Small intestine (tissue), 7 donors: ENCODE measurements around the gene SFRP4. TPM values are rescaled to one million over a fixed set of nuclear protein-coding genes. Genes with fewer than 3 reads are reported as not detected.

ENCODE experiments used
- DNase-seq, 2 donors: peaks; one replicate each; pipeline versions ENCODE4 v3.0.0 to v3.0.0-alpha.2; 2013
- FAIRE-seq: peaks from 2 replicates; lab custom pipeline; 2012; peaks lifted over from hg19 to GRCh38; lab: Jason Lieb, UNC
- H3K27ac ChIP-seq, 3 donors: one replicate each; pipeline ENCODE4 v1.5.1; 2013; ENCODE audit warnings: low read length in 2 of 3, mild to moderate bottlenecking in 2 of 3, control low read depth in 1 of 3, inconsistent platforms in 1 of 3, low read depth in 1 of 3, moderate library complexity in 1 of 3
- H3K27me3 ChIP-seq, 3 donors: one replicate each; pipeline ENCODE4 v1.6.1; 2013; ENCODE audit warnings: low read length in 3 of 3, inconsistent platforms in 1 of 3; ENCODE audit not compliant: control insufficient read depth in 3 of 3, insufficient read depth in 3 of 3
- H3K36me3 ChIP-seq, 3 donors: one replicate each; pipeline ENCODE4 v1.6.1; 2013; ENCODE audit warnings: low read length in 3 of 3, inconsistent platforms in 1 of 3, low read depth in 1 of 3, mild to moderate bottlenecking in 1 of 3, moderate library complexity in 1 of 3; ENCODE audit not compliant: control insufficient read depth in 3 of 3, insufficient read depth in 2 of 3
- H3K4me1 ChIP-seq, 3 donors: one replicate each; pipeline ENCODE4 v1.6.1; 2013; ENCODE audit warnings: low read length in 2 of 3, inconsistent platforms in 1 of 3, low read depth in 1 of 3, mild to moderate bottlenecking in 1 of 3, moderate library complexity in 1 of 3; ENCODE audit not compliant: control insufficient read depth in 3 of 3, insufficient read depth in 2 of 3
- H3K4me3 ChIP-seq, 3 donors: one replicate each; pipeline ENCODE4 v1.5.1; 2013; ENCODE audit warnings: low read length in 3 of 3, control low read depth in 1 of 3, inconsistent platforms in 1 of 3, low read depth in 1 of 3, mild to moderate bottlenecking in 1 of 3, moderate library complexity in 1 of 3
- H3K9me3 ChIP-seq, 2 donors: one replicate each; pipeline ENCODE4 v1.6.1; 2013; ENCODE audit warnings: low read depth in 1 of 2, low read length in 1 of 2; ENCODE audit not compliant: control insufficient read depth in 2 of 2, insufficient read depth in 1 of 2
- WGBS, 3 donors: extraction: QIAGEN DNeasy Blood & Tissue Kit; methylation state at CpG; one replicate each; pipeline ENCODE4 v1.1.7; 2013; 5-methylcytosine and 5-hydroxymethylcytosine counted together
- polyA plus RNA-seq, 4 donors: library from polyadenylated mRNA; stranded (reverse) in 3 of 4; unstranded in 1 of 4; fragments of 200-250 nt in 3 of 4; fragments of 120-200 nt in 1 of 4; gene quantifications; one replicate each; pipeline versions ENCODE4 v1.2.1 to v1.2.3, GENCODE V29; 2013
- donor health status: healthy with polysubstance abuse.
- donor health status: control.
- donor health status: control.
- donor health status: Bipolar disorder and iron deficiency.
- donor health status: healthy.

Gene SFRP4
- polyA plus RNA-seq, 4 donors: 0.25 to 0.36 TPM; not detected in 2

GRCh38 chr7:37920849-37921805, 4.5 kb upstream of the SFRP4 start:
- Histone ChIP-seq H3K4me1 (peaks cover 0 to 6% (median 3%) of the 10 kb centered on the region in 3 donors), H3K27ac (peak overlapping the region; percentile 33 to 99 (median 88)), H3K9me3 (peaks cover 0 to 4% of the 10 kb centered on the region in 2 donors), H3K4me3 (peak overlapping the region; percentile 48 to 88 (median 53)), H3K36me3 (no peaks in the 10 kb centered on the region), H3K27me3 (peaks cover 0 to 45% (median 1%) of the 10 kb centered on the region in 3 donors)
- 0 to 1% (median 1%) methylated on average over 56 to 63 of the region's 63 CpGs for WGBS, 3 donors
- FAIRE-seq (no peak), DNase-seq (peak; percentile 67 to 69)

- H3K4me1 ChIP-seq: peaks cover 0 to 6% (median 3%) of the 10 kb centered on the region in 3 donors
- H3K27me3 ChIP-seq: peaks cover 0 to 48% (median 4%) of the 10 kb centered on the region in 3 donors
- no peaks in the 10 kb centered on the region for H3K9me3 ChIP-seq
- H3K4me3 ChIP-seq: peak within 1 kb of the TSS; percentile 48 to 88 (median 53)
- DNase-seq (peak in 1 of 2 donors; percentile 81), FAIRE-seq (no peak)
- 9 to 12% (median 10%) methylated on average over 18 to 22 of the region's 22 CpGs for WGBS, 3 donors
- no peaks in the 10 kb centered on the region for H3K36me3 ChIP-seq
- peak within 1 kb of the TSS; percentile 33 to 99 (median 88) for H3K27ac ChIP-seq
Measured at GRCh38 chr7:37920305-37920848, 3.8 kb upstream of the SFRP4 start, which contains the start of gene EPDR1. EPDR1 (plus strand) TSS chr7:37920640; CDS start chr7:37920940, 300 bp downstream.

DNA sequence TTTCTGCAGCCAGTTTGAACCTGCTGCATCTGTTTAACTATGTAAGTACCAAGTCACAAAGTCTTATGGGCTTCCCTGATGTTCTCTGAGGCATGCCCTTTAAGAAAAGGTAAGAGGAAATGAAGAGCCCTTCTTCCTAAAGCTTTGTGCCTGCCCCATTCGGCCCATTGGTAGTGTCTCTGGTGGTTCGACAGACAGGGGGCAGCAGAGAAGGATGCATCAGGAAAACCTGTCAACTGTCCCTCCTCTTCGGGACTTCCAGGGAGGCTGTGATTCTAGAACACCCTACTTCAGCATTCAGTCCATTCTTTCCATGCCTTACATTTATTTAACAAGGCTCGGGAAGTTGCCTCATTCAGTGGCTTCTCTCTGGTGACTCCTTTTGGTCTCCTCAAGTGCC, 1.9 kb upstream of the SFRP4 start:
- Histone ChIP-seq H3K4me1 (peaks cover 0 to 6% (median 3%) of the 10 kb centered on the region in 3 donors), H3K4me3 (no peak overlapping the region), H3K9me3 (no peaks in the 10 kb centered on the region), H3K36me3 (no peaks in the 10 kb centered on the region), H3K27me3 (peaks cover 0 to 48% (median 4%) of the 10 kb centered on the region in 3 donors), H3K27ac (no peak overlapping the region)
- no peak for FAIRE-seq
- no peak for DNase-seq
- WGBS, 3 donors: 57 to 78% (median 67%) methylated on average over 4 of the region's 4 CpGs

- Histone ChIP-seq H3K27ac (peak overlapping the region in 1 of 3 donors; percentile 14), H3K9me3 (no peaks in the 10 kb centered on the region), H3K4me1 (peaks cover 0 to 3% (median 3%) of the 10 kb centered on the region in 3 donors), H3K4me3 (peak overlapping the region in 2 of 3 donors; percentile 25 to 53), H3K27me3 (peaks cover 0 to 40% (median 4%) of the 10 kb centered on the region in 3 donors), H3K36me3 (no peaks in the 10 kb centered on the region)
- DNase-seq (peak; percentile 17 to 47), FAIRE-seq (no peak)
- WGBS, 3 donors: 5 to 9% (median 9%) methylated on average over 55 to 57 of the region's 57 CpGs
Measured at GRCh38 chr7:37916017-37916672, 472 bp downstream of the SFRP4 start.

GRCh38 chr7:37915438-37915837, 1.2 kb downstream of the SFRP4 start:
- DNase-seq (no peak), FAIRE-seq (no peak)
- 5 to 17% (median 8%) methylated on average over 5 of the region's 5 CpGs for WGBS, 3 donors
- Histone ChIP-seq H3K9me3 (no peaks in the 10 kb centered on the region), H3K27me3 (peaks cover 0 to 35% (median 4%) of the 10 kb centered on the region in 3 donors), H3K27ac (no peak overlapping the region), H3K4me3 (no peak overlapping the region), H3K4me1 (peaks cover 0 to 3% (median 2%) of the 10 kb centered on the region in 3 donors), H3K36me3 (no peaks in the 10 kb centered on the region)

GRCh38 chr7:37912756-37913155, 3.9 kb downstream of the SFRP4 start:
- no peak for FAIRE-seq
- H3K27me3 ChIP-seq: peaks cover 0 to 15% (median 4%) of the 10 kb centered on the region in 3 donors
- no peaks in the 10 kb centered on the region for H3K36me3 ChIP-seq
- no peak overlapping the region for H3K4me3 ChIP-seq
- H3K4me1 ChIP-seq: peaks cover 0 to 2% (median 0%) of the 10 kb centered on the region in 3 donors
- no peaks in the 10 kb centered on the region for H3K9me3 ChIP-seq
- no peak overlapping the region for H3K27ac ChIP-seq
- WGBS, 3 donors: 44 to 66% (median 59%) methylated on average over 2 of the region's 2 CpGs
- DNase-seq: no peak

- DNase-seq (no peak), FAIRE-seq (no peak)
- no peak overlapping the region for H3K4me3 ChIP-seq
- 91 to 92% (median 91%) methylated on average over 1 of the region's 1 CpG for whole genome bisulfite sequencing, 3 donors
- H3K36me3 ChIP-seq: no peaks in the 10 kb centered on the region
- no peak overlapping the region for H3K27ac ChIP-seq
- H3K4me1 ChIP-seq: no peaks in the 10 kb centered on the region
- no peaks in the 10 kb centered on the region for H3K9me3 ChIP-seq
- no peaks in the 10 kb centered on the region for H3K27me3 ChIP-seq
Measured at GRCh38 chr7:37908221-37908788, 8.3 kb downstream of the SFRP4 start.
